ENCODE measurements around the gene ZNF766.

ZNF766 gene

GRCh38 chr19:52224211-52224610, 45.2 kb upstream of the ZNF766 start:
- ATAC-seq (ENCODE audit: low read depth) (no peak), DNase-seq (ENCODE audit: low spot score) (no peak)
- no peaks in the 10 kb centered on the region for H3K9me3 ChIP-seq (ENCODE audit: severe bottlenecking)
- no peaks in the 10 kb centered on the region for H3K27me3 ChIP-seq (ENCODE audit: insufficient read depth, poor library complexity, severe bottlenecking)
- no peak for TF ChIP-seq CTCF (IDR thresholded peaks at IDR 0.05; ENCODE audit: poor library complexity, severe bottlenecking)
- H3K4me1 ChIP-seq (ENCODE audit: insufficient read depth, poor library complexity, severe bottlenecking), result no peaks in the 10 kb centered on the region
- H3K36me3 ChIP-seq (ENCODE audit: low read depth), result peaks cover 80% of the 10 kb centered on the region
- H3K4me3 ChIP-seq (ENCODE audit: severe bottlenecking), result no peak overlapping the region
- H3K27ac ChIP-seq (ENCODE audit: poor library complexity, severe bottlenecking), result no peak overlapping the region

- H3K27ac ChIP-seq (ENCODE audit: poor library complexity, severe bottlenecking), result no peak overlapping the region
- no peaks in the 10 kb centered on the region for H3K9me3 ChIP-seq (ENCODE audit: severe bottlenecking)
- DNase-seq (ENCODE audit: low spot score) (no peak), ATAC-seq (ENCODE audit: low read depth) (no peak)
- H3K4me1 ChIP-seq (ENCODE audit: insufficient read depth, poor library complexity, severe bottlenecking), result no peaks in the 10 kb centered on the region
- H3K4me3 ChIP-seq (ENCODE audit: severe bottlenecking), result no peak overlapping the region
- H3K27me3 ChIP-seq (ENCODE audit: insufficient read depth, poor library complexity, severe bottlenecking), result no peaks in the 10 kb centered on the region
- no peak for TF ChIP-seq CTCF (IDR thresholded peaks at IDR 0.05; ENCODE audit: poor library complexity, severe bottlenecking)
- H3K36me3 ChIP-seq (ENCODE audit: low read depth), result peaks cover 55% of the 10 kb centered on the region
Observed at GRCh38 chr19:52226652-52227051, 42.7 kb upstream of the ZNF766 start.

GRCh38 chr19:52227196-52227940, 42.0 kb upstream of the ZNF766 start:
- Histone ChIP-seq H3K9me3 (ENCODE audit: severe bottlenecking) (no peaks in the 10 kb centered on the region), H3K4me3 (ENCODE audit: severe bottlenecking) (no peak overlapping the region), H3K36me3 (ENCODE audit: low read depth) (peaks cover 48% of the 10 kb centered on the region), H3K4me1 (ENCODE audit: insufficient read depth, poor library complexity, severe bottlenecking) (no peaks in the 10 kb centered on the region), H3K27ac (ENCODE audit: poor library complexity, severe bottlenecking) (no peak overlapping the region), H3K27me3 (ENCODE audit: insufficient read depth, poor library complexity, severe bottlenecking) (no peaks in the 10 kb centered on the region)
- no peak for DNase-seq (ENCODE audit: low spot score)
- no peak for ATAC-seq (ENCODE audit: low read depth)
- TF ChIP-seq CTCF (IDR thresholded peaks at IDR 0.05; ENCODE audit: poor library complexity, severe bottlenecking), result no peak

- Histone ChIP-seq H3K27me3 (ENCODE audit: insufficient read depth, poor library complexity, severe bottlenecking) (no peaks in the 10 kb centered on the region), H3K36me3 (ENCODE audit: low read depth) (peaks cover 42% of the 10 kb centered on the region), H3K4me1 (ENCODE audit: insufficient read depth, poor library complexity, severe bottlenecking) (no peaks in the 10 kb centered on the region), H3K27ac (ENCODE audit: poor library complexity, severe bottlenecking) (no peak overlapping the region), H3K9me3 (ENCODE audit: severe bottlenecking) (no peaks in the 10 kb centered on the region), H3K4me3 (ENCODE audit: severe bottlenecking) (no peak overlapping the region)
- TF ChIP-seq CTCF (IDR thresholded peaks at IDR 0.05; ENCODE audit: poor library complexity, severe bottlenecking), result no peak
- DNase-seq (ENCODE audit: low spot score) (no peak), ATAC-seq (ENCODE audit: low read depth) (no peak)
Observed at GRCh38 chr19:52227980-52228379, 41.4 kb upstream of the ZNF766 start.

- Histone ChIP-seq H3K36me3 (ENCODE audit: low read depth) (peaks cover 27% of the 10 kb centered on the region), H3K9me3 (ENCODE audit: severe bottlenecking) (no peaks in the 10 kb centered on the region), H3K4me1 (ENCODE audit: insufficient read depth, poor library complexity, severe bottlenecking) (no peaks in the 10 kb centered on the region), H3K4me3 (ENCODE audit: severe bottlenecking) (no peak overlapping the region), H3K27ac (ENCODE audit: poor library complexity, severe bottlenecking) (no peak overlapping the region), H3K27me3 (ENCODE audit: insufficient read depth, poor library complexity, severe bottlenecking) (no peaks in the 10 kb centered on the region)
- DNase-seq (ENCODE audit: low spot score) (no peak), ATAC-seq (ENCODE audit: low read depth) (no peak)
- no peak for TF ChIP-seq CTCF (IDR thresholded peaks at IDR 0.05; ENCODE audit: poor library complexity, severe bottlenecking)
Observed at GRCh38 chr19:52229524-52229923, 39.9 kb upstream of the ZNF766 start.
